Measurements from ENCODE around the gene STAT6. TPM values are rescaled to one million over a fixed set of nuclear protein-coding genes. Genes with fewer than 3 reads are reported as not detected.

The STAT6 gene
- total RNA-seq, 1 donor from 2014 or later = 46.2 TPM

- no peaks in the 10 kb centered on the region for H3K9me3 ChIP-seq (replicated peaks)
- no peak for TF ChIP-seq CTCF (IDR thresholded peaks at IDR 0.05; ENCODE audit: borderline replicate concordance)
- H3K27ac ChIP-seq (replicated peaks) = no peak overlapping the region
- intact Hi-C loops (cut with micrococcal nuclease) = no loop called here
- DNase-seq = no peak
- H3K36me3 ChIP-seq = peaks cover 30% of the 10 kb centered on the region
- no peak overlapping the region for H3K4me3 ChIP-seq
- H3K4me1 ChIP-seq = peaks cover 9% of the 10 kb centered on the region
- H3K27me3 ChIP-seq (ENCODE audit: low read depth) = no peaks in the 10 kb centered on the region
Measured at GRCh38 chr12:57072661-57073060, 38.5 kb downstream of the STAT6 start.

- Histone ChIP-seq H3K27me3 (ENCODE audit: low read depth) (no peaks in the 10 kb centered on the region), H3K4me1 (peaks cover 7% of the 10 kb centered on the region), H3K36me3 (peaks cover 30% of the 10 kb centered on the region), H3K4me3 (no peak overlapping the region), H3K9me3 (replicated peaks) (no peaks in the 10 kb centered on the region), H3K27ac (replicated peaks) (peak overlapping the region; percentile 62)
- no peak for DNase-seq
- intact Hi-C loops (cut with micrococcal nuclease) = no loop called here
- TF ChIP-seq CTCF (IDR thresholded peaks at IDR 0.05; ENCODE audit: borderline replicate concordance) = peak; percentile 93
Measured at GRCh38 chr12:57069523-57069922, 41.6 kb downstream of the STAT6 start.

GRCh38 chr12:57066245-57066644 lies 44.9 kb downstream of the STAT6 start:
- H3K4me1 ChIP-seq = peaks cover 7% of the 10 kb centered on the region
- no peak for TF ChIP-seq CTCF (IDR thresholded peaks at IDR 0.05; ENCODE audit: borderline replicate concordance)
- H3K36me3 ChIP-seq = peaks cover 20% of the 10 kb centered on the region
- H3K27me3 ChIP-seq (ENCODE audit: low read depth) = no peaks in the 10 kb centered on the region
- no peak overlapping the region for H3K27ac ChIP-seq (replicated peaks)
- no peak for DNase-seq
- no peak overlapping the region for H3K4me3 ChIP-seq
- no peaks in the 10 kb centered on the region for H3K9me3 ChIP-seq (replicated peaks)
- intact Hi-C loops (cut with micrococcal nuclease) = no loop called here

- no peak for TF ChIP-seq CTCF (IDR thresholded peaks at IDR 0.05; ENCODE audit: borderline replicate concordance)
- no peak overlapping the region for H3K27ac ChIP-seq (replicated peaks)
- H3K27me3 ChIP-seq (ENCODE audit: low read depth) = no peaks in the 10 kb centered on the region
- no peak for DNase-seq
- peaks cover under 1% of the 10 kb centered on the region for H3K4me1 ChIP-seq
- H3K4me3 ChIP-seq = no peak overlapping the region
- intact Hi-C loops (cut with micrococcal nuclease) = no loop called here
- no peaks in the 10 kb centered on the region for H3K9me3 ChIP-seq (replicated peaks)
- peaks cover 20% of the 10 kb centered on the region for H3K36me3 ChIP-seq
Measured at GRCh38 chr12:57063991-57064685, 47.0 kb downstream of the STAT6 start.

GRCh38 chr12:57058454-57058853 lies 52.7 kb downstream of the STAT6 start:
- TF ChIP-seq CTCF (IDR thresholded peaks at IDR 0.05; ENCODE audit: borderline replicate concordance) = no peak
- Histone ChIP-seq H3K4me1 (no peaks in the 10 kb centered on the region), H3K36me3 (peaks cover 28% of the 10 kb centered on the region), H3K4me3 (no peak overlapping the region), H3K27me3 (ENCODE audit: low read depth) (no peaks in the 10 kb centered on the region), H3K27ac (replicated peaks) (no peak overlapping the region), H3K9me3 (replicated peaks) (no peaks in the 10 kb centered on the region)
- DNase-seq = no peak
- intact Hi-C loops (cut with micrococcal nuclease) = no loop called here
